ENCODE measurements around the gene IFNA6.

- TF ChIP-seq POLR2A (IDR thresholded peaks at IDR 0.05; ENCODE audit: low read length) (no peak), GATA1 (IDR thresholded peaks at IDR 0.05; ENCODE audit: low read depth, low read length) (no peak)
Measured at GRCh38 chr9:21340735-21341134, 10.0 kb downstream of the IFNA6 start.

All from erythroblast (primary cell).